KMS-11 (cell line): ENCODE results near the gene EFCAB6.

Experiments used
- H2AFZ ChIP-seq: fragments of 200-600 bp; sonication (generic); 2 replicates; pipeline ENCODE4 v1.6.1; 2016; ENCODE audit warnings: antibody characterized with exemption, mixed run types, low read depth
- H3K27ac ChIP-seq: fragments of 200-600 bp; sonication (generic); 2 replicates; pipeline ENCODE4 v1.6.1; 2016; ENCODE audit warnings: mild to moderate bottlenecking, mixed run types
- H3K27me3 ChIP-seq: fragments of 200-600 bp; sonication (generic); 2 replicates; pipeline ENCODE4 v1.6.1; 2017; ENCODE audit warnings: mild to moderate bottlenecking, low read depth, mixed run types, moderate library complexity; ENCODE audit not compliant: insufficient read depth
- H3K36me3 ChIP-seq: fragments of 200-600 bp; sonication (generic); 2 replicates; pipeline ENCODE4 v1.6.1; 2017; ENCODE audit warnings: mild to moderate bottlenecking, mixed run types; ENCODE audit not compliant: insufficient read depth
- H3K4me1 ChIP-seq: fragments of 200-600 bp; sonication (generic); 2 replicates; pipeline ENCODE4 v1.6.1; 2016; ENCODE audit warnings: mild to moderate bottlenecking, low read depth, mixed run types; ENCODE audit not compliant: poor library complexity, severe bottlenecking
- H3K4me2 ChIP-seq: fragments of 200-600 bp; sonication (generic); 2 replicates; pipeline ENCODE4 v1.7.0; 2016; ENCODE audit warnings: mild to moderate bottlenecking, mixed run types
- H3K4me3 ChIP-seq: fragments of 200-600 bp; sonication (generic); IDR thresholded peaks from 2 replicates; pipeline ENCODE4 v1.6.1; 2017; ENCODE audit warnings: low read depth, low read length, mixed read lengths; ENCODE audit not compliant: insufficient read depth
- H3K79me2 ChIP-seq: fragments of 200-600 bp; sonication (generic); 2 replicates; pipeline ENCODE4 v1.6.1; 2016; ENCODE audit warnings: low read depth, mixed run types; ENCODE audit not compliant: insufficient read depth
- H3K9ac ChIP-seq: fragments of 200-600 bp; sonication (generic); 2 replicates; pipeline ENCODE4 v1.6.1; 2016; ENCODE audit warnings: mild to moderate bottlenecking, mixed run types
- H4K20me1 ChIP-seq: fragments of 200-600 bp; sonication (generic); 2 replicates; pipeline ENCODE4 v1.6.1; 2016; ENCODE audit warnings: mild to moderate bottlenecking, mixed run types; ENCODE audit not compliant: insufficient read depth
- CTCF ChIP-seq: fragments of 200-600 bp; sonication (generic); conservative IDR thresholded peaks from 2 replicates; pipeline ENCODE4 v1.6.1; 2017; ENCODE audit warnings: low read depth, mild to moderate bottlenecking, antibody characterized with exemption, low read length, moderate library complexity, mixed read lengths

EFCAB6 gene

GRCh38 chr22:43681731-43682360, 130.3 kb downstream of the EFCAB6 start:
- Histone ChIP-seq H3K36me3 (no peaks in the 10 kb centered on the region), H3K4me2 (no peak overlapping the region), H3K4me1 (no peaks in the 10 kb centered on the region), H3K79me2 (no peaks in the 10 kb centered on the region), H3K27me3 (no peaks in the 10 kb centered on the region), H4K20me1 (no peaks in the 10 kb centered on the region), H2AFZ (no peak overlapping the region), H3K9ac (no peak overlapping the region), H3K27ac (no peak overlapping the region), H3K4me3 (no peak overlapping the region)
- no peak for TF ChIP-seq CTCF

GRCh38 chr22:43670513-43670912, 141.6 kb downstream of the EFCAB6 start:
- Histone ChIP-seq H2AFZ (no peak overlapping the region), H4K20me1 (no peaks in the 10 kb centered on the region), H3K27ac (no peak overlapping the region), H3K27me3 (no peaks in the 10 kb centered on the region), H3K4me3 (no peak overlapping the region), H3K36me3 (no peaks in the 10 kb centered on the region), H3K4me1 (no peaks in the 10 kb centered on the region), H3K79me2 (no peaks in the 10 kb centered on the region), H3K4me2 (no peak overlapping the region), H3K9ac (no peak overlapping the region)
- TF ChIP-seq CTCF: no peak

- no peak for TF ChIP-seq CTCF
- Histone ChIP-seq H3K27ac (no peak overlapping the region), H4K20me1 (no peaks in the 10 kb centered on the region), H3K4me2 (no peak overlapping the region), H3K36me3 (no peaks in the 10 kb centered on the region), H3K27me3 (no peaks in the 10 kb centered on the region), H2AFZ (no peak overlapping the region), H3K4me1 (no peaks in the 10 kb centered on the region), H3K9ac (no peak overlapping the region), H3K79me2 (no peaks in the 10 kb centered on the region), H3K4me3 (no peak overlapping the region)
Measured at GRCh38 chr22:43669190-43669589, 142.9 kb downstream of the EFCAB6 start.

- Histone ChIP-seq H3K27me3 (no peaks in the 10 kb centered on the region), H3K36me3 (no peaks in the 10 kb centered on the region), H3K4me2 (no peak overlapping the region), H3K79me2 (no peaks in the 10 kb centered on the region), H3K27ac (no peak overlapping the region), H4K20me1 (no peaks in the 10 kb centered on the region), H3K9ac (no peak overlapping the region), H2AFZ (no peak overlapping the region), H3K4me1 (no peaks in the 10 kb centered on the region), H3K4me3 (no peak overlapping the region)
- no peak for TF ChIP-seq CTCF
Measured at GRCh38 chr22:43667656-43668055, 144.4 kb downstream of the EFCAB6 start.
